Activated B cell treated with CpG ODN at 0.5 μM for 24 hours (primary cell): ENCODE data around the gene MZT2A. TPM values are rescaled to one million over a fixed set of nuclear protein-coding genes. Genes with fewer than 3 reads are reported as not detected.
"Not testable (repeated sequence)": the region's sequence is repeated elsewhere in the genome, so short reads cannot be mapped to it uniquely, and the experiment has no call there.

ENCODE experiments used
- ATAC-seq: fragments of 200-7000 bp; cut with Tn5 transposase; one replicate; pipeline ENCODE4 v1.10.0; 2021; ENCODE audit warnings: low read depth, mild to moderate bottlenecking, moderate library complexity
- CTCF ChIA-PET: fragments of 350-600 bp; sonication (Branson Sonifier 250); formaldehyde crosslinking; loops from one replicate; lab custom pipeline; 2021; ENCODE audit warnings: antibody characterized with exemption; lab: Charles Lee
- POLR2A ChIA-PET: fragments of 350-600 bp; sonication (Branson Sonifier 250); formaldehyde crosslinking; loops from one replicate; lab custom pipeline; 2021; ENCODE audit warnings: antibody characterized with exemption; lab: Charles Lee
- DNase-seq: peaks from one replicate; pipeline ENCODE4 v3.0.0; 2022
- H3K27ac Mint-ChIP-seq: one replicate; pipeline ENCODE4 v1.8.0; 2020; ENCODE audit warnings: mixed read lengths
- H3K27me3 Mint-ChIP-seq: one replicate; pipeline ENCODE4 v1.8.0; 2021; ENCODE audit warnings: mixed read lengths
- H3K36me3 Mint-ChIP-seq: one replicate; pipeline ENCODE4 v1.8.0; 2021; ENCODE audit warnings: low read depth, mixed read lengths
- H3K4me1 Mint-ChIP-seq: one replicate; pipeline ENCODE4 v1.8.0; 2021; ENCODE audit warnings: mixed read lengths
- H3K4me3 Mint-ChIP-seq: one replicate; pipeline ENCODE4 v1.8.0; 2020; ENCODE audit warnings: mild to moderate bottlenecking, mixed read lengths
- H3K9me3 Mint-ChIP-seq: one replicate; pipeline ENCODE4 v1.8.0; 2020; ENCODE audit warnings: mixed read lengths
- intact Hi-C: fragments of 100-400 bp; cut with micrococcal nuclease; formaldehyde crosslinking; loops from one replicate; pipeline ENCODE4 v1.15.1; 2024
- total RNA-seq: library from RNA; stranded (reverse); gene quantifications from 2 replicates; pipeline ENCODE4 v1.2.3, GENCODE V29; 2022
- TF ChIP-seq, protein P1 (sequence below): fragments of 200-600 bp; IDR thresholded peaks from one replicate; pipeline ENCODE4 v1.8.0; 2022; ENCODE audit warnings: antibody characterized with exemption, mild to moderate bottlenecking

MZT2A gene
- total RNA-seq, 1 donor from 2014 or later: 67.1 TPM

DNA sequence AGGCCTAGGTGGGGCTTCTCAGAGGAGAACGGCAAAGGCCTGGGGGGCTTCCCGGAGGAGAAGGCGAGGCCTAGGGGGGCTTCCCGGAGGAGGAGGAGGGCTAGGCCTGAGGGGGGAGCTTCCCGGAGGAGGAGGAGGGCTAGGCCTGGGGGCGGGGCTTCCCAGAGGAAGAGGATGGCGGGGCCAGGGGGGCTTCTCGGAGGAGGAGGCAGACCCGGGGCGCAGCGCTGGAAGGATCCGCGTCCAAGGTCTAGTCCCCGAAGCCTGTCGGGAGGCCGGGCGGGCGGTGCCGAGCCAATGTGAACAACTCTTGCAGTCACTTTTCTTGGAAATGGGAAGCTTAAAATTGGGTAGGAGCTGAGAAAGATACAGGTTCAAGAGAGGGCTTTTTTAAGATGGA, 46.3 kb downstream of the MZT2A start:
- ATAC-seq (no peak), DNase-seq (no peak)
- no peaks in the 10 kb centered on the region for H3K36me3 Mint-ChIP-seq
- intact Hi-C loops: no loop called here
- H3K4me1 Mint-ChIP-seq: no peaks in the 10 kb centered on the region
- no peak overlapping the region for H3K4me3 Mint-ChIP-seq
- POLR2A ChIA-PET: no interaction called here
- H3K27me3 Mint-ChIP-seq: peaks cover 12% of the 10 kb centered on the region
- CTCF ChIA-PET: no interaction called here
- H3K27ac Mint-ChIP-seq: no peak overlapping the region
- H3K9me3 Mint-ChIP-seq: no peaks in the 10 kb centered on the region
- TF ChIP-seq, protein P1, sequence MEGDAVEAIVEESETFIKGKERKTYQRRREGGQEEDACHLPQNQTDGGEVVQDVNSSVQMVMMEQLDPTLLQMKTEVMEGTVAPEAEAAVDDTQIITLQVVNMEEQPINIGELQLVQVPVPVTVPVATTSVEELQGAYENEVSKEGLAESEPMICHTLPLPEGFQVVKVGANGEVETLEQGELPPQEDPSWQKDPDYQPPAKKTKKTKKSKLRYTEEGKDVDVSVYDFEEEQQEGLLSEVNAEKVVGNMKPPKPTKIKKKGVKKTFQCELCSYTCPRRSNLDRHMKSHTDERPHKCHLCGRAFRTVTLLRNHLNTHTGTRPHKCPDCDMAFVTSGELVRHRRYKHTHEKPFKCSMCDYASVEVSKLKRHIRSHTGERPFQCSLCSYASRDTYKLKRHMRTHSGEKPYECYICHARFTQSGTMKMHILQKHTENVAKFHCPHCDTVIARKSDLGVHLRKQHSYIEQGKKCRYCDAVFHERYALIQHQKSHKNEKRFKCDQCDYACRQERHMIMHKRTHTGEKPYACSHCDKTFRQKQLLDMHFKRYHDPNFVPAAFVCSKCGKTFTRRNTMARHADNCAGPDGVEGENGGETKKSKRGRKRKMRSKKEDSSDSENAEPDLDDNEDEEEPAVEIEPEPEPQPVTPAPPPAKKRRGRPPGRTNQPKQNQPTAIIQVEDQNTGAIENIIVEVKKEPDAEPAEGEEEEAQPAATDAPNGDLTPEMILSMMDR: no peak

DNA sequence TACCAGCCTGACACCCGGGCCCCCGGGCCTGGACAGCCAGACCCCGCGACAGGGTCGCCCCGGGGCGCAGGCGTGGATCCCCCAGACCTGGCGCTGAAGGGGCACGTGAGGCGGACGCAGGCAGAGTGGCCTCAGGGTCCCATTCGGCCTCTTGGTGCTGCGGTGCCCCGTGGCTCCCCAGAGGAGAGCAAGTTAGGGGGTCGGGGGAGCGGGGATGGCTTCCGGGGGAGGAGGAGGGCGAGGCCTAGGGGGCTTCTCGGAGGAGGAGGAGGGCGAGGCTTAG, 46.7 kb downstream of the MZT2A start:
- POLR2A ChIA-PET, CTCF ChIA-PET, H3K4me1 Mint-ChIP-seq, DNase-seq, H3K27ac Mint-ChIP-seq, ATAC-seq, H3K9me3 Mint-ChIP-seq, H3K4me3 Mint-ChIP-seq, intact Hi-C loops, H3K36me3 Mint-ChIP-seq: not testable (repeated sequence)
- H3K27me3 Mint-ChIP-seq: peaks cover 16% of the 10 kb centered on the region

DNA sequence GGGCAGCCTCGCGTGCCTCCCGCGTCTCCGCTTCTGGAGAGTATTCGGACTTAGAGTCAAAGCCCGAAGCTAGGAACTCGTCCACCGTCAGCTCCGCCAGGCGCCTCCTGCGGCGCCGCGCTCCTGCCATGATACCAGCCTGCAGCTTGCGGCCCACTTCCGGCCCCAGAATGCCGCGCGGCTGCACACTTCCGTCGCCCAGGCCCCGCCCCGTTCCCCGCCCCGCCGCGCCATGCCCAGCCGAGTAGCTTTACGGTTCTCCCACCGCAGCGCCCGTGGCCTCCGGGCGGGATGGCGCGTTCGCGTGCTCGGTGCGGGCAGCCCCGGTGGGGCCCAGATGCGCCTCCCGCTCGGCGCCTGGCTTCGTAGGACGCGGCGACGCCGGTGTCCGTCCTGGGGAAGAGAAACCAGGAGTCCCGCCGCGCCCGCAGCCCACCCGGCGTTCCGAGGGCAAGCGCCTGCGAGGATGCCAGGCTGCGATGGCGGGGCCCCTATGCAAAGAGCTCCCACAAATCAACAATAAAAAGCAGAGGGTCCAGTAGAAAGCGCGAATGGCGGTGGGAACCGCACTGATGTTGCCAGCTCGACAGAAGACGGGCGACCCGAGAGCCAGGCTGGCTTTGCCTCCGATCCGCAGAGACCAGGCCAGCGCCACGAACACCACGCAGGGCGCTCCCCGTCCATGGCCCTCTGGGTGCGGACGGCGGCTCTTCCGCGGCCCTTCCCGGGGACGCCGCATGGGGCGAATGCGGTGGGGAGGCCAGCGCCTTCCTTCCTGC, 47.3 kb downstream of the MZT2A start:
- CTCF ChIA-PET, H3K4me3 Mint-ChIP-seq, H3K9me3 Mint-ChIP-seq, ATAC-seq, intact Hi-C loops, H3K27ac Mint-ChIP-seq, POLR2A ChIA-PET, H3K36me3 Mint-ChIP-seq, H3K4me1 Mint-ChIP-seq, DNase-seq: not testable (repeated sequence)
- peaks cover 13% of the 10 kb centered on the region for H3K27me3 Mint-ChIP-seq

DNA sequence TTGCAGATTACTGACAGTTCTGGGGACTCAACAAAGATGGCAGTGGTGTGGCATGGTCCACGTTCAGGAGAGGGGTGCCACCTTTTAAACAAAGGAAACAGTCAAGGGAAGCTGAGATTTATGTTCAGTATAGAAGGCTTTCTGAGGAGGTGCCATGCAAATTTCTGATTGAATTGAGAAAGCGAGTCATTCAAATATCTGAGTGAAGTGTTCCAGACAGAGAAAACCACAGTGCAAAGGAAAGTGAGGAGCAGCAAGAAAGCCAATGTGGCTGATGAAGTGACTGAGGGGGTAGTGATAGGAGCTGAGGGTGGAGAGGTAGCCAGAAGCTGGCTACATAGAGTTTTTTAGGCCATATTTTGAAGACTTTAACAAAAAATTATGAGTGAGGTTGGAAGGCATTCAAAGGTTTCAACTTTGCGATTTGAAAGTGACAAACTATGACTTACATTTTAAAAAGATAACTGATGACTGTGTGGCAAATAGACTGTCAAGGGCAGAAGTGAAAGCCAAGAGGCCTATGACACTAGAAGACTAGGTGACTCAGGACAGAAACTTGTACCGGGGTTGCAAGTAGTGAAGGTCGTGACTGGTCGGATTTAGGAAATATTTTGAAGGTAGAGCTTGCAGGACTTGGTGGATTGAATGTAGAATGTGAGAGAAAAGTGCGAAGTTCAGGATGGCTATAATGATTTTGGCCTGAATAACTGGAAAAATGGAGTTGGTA, 51.3 kb downstream of the MZT2A start:
- H3K36me3 Mint-ChIP-seq, CTCF ChIA-PET, H3K9me3 Mint-ChIP-seq, POLR2A ChIA-PET, H3K27me3 Mint-ChIP-seq, intact Hi-C loops, H3K27ac Mint-ChIP-seq, H3K4me1 Mint-ChIP-seq, DNase-seq, H3K4me3 Mint-ChIP-seq, ATAC-seq: not testable (repeated sequence)

Other genes starting within 250 kb of the MZT2A start
- not detected in 2 replicates for gene RAB6D, start 128.2 kb downstream of the MZT2A start, total RNA-seq
- gene TUBA3D, start 16.3 kb downstream of the MZT2A start, total RNA-seq: not detected in 2 replicates
- gene CCDC74A, start 35.5 kb upstream of the MZT2A start, total RNA-seq: 0.71 and 1.1 TPM in 2 replicates